GM18505 (cell line): ENCODE data around the gene HSD11B1.

Experiments
- ATAC-seq: cut with Tn5 transposase; IDR thresholded peaks from one replicate; pipeline ENCODE4 v1.9.1; 2021; ENCODE audit not compliant: unreplicated experiment
- POLR2A ChIP-seq: IDR thresholded peaks from 4 replicates; pipeline ENCODE4 v1.6.1; 2011; ENCODE audit warnings: borderline replicate concordance; ENCODE audit not compliant: insufficient read depth, insufficient read length; ENCODE audit errors: extremely low read depth

The HSD11B1 gene

GRCh38 chr1:209783386-209783785, 78.7 kb downstream of the HSD11B1 start:
- no peak for TF ChIP-seq POLR2A
- ATAC-seq = no peak
